HG03521 (cell line): ENCODE measurements around the gene KRTAP13-2.

Experiments
- ATAC-seq: cut with Tn5 transposase; IDR thresholded peaks from one replicate; pipeline ENCODE4 v1.9.1; 2021; ENCODE audit warnings: mild to moderate bottlenecking, moderate library complexity; ENCODE audit not compliant: unreplicated experiment

KRTAP13-2 gene

DNA sequence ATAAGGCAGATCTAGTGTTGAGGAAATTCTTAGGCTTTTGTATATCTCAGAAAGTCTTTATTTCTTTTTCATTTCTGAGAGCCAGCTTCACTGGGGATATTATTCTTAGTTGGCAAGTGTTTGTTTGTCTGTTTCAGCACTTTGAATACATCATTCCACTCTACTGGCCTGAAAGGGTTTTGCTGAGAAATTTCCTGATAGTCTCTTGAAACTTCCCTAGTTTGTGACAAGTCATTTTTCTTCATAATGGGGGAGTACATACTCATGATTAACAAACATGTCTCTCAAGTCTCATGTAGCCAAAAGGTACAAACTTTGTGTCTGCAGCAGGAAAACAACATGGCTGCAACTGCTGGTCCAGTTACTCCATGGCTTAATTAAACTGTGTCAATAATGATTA, 45.7 kb downstream of the KRTAP13-2 start:
- no peak for ATAC-seq
